Breast epithelium (tissue), 3 donors: Measurements from ENCODE around the gene UBE2G1.

Source experiments
- POLR2AphosphoS5 ChIP-seq, 3 donors: sonication (generic); formaldehyde crosslinking; IDR thresholded peaks; one replicate each; pipeline ENCODE4 v1.6.1; 2017; ENCODE audit warnings: antibody characterized with exemption in 3 of 3
- TF ChIP-seq, protein P1 (sequence below), 3 donors: fragments of 450-650 bp; IDR thresholded peaks; one replicate each; pipeline ENCODE4 v1.5.1; 2016 to 2017; ENCODE audit warnings: antibody characterized with exemption in 3 of 3, mild to moderate bottlenecking in 3 of 3, moderate library complexity in 3 of 3

DNA sequence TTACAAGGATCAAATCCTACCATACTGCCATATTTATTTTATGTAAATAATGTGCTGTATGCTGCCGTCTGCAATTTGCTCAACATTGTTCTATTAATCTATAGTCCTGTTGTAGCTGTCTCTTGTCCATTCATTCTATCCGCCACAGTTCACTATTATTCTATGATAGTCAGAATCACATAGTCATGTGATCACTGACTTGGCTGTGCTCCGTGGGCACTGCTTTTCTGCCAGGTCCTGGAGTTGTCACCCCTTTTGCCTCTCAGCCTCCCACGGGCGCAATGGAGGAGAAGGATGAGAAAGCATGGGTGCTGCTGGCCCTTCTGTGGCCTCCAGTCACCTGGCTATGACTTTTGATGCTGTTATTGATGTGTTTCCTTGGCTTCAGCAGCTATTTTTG lies 65.4 kb downstream of the UBE2G1 start:
- no peak for TF ChIP-seq POLR2AphosphoS5 (IDR thresholded peaks at IDR 0.05)
- TF ChIP-seq, protein P1, sequence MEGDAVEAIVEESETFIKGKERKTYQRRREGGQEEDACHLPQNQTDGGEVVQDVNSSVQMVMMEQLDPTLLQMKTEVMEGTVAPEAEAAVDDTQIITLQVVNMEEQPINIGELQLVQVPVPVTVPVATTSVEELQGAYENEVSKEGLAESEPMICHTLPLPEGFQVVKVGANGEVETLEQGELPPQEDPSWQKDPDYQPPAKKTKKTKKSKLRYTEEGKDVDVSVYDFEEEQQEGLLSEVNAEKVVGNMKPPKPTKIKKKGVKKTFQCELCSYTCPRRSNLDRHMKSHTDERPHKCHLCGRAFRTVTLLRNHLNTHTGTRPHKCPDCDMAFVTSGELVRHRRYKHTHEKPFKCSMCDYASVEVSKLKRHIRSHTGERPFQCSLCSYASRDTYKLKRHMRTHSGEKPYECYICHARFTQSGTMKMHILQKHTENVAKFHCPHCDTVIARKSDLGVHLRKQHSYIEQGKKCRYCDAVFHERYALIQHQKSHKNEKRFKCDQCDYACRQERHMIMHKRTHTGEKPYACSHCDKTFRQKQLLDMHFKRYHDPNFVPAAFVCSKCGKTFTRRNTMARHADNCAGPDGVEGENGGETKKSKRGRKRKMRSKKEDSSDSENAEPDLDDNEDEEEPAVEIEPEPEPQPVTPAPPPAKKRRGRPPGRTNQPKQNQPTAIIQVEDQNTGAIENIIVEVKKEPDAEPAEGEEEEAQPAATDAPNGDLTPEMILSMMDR (IDR thresholded peaks at IDR 0.05) = no peak
